HG02798 (cell line): ENCODE measurements around the gene B3GALT5.

Source experiments
- ATAC-seq: cut with Tn5 transposase; IDR thresholded peaks from one replicate; pipeline ENCODE4 v1.9.1; 2021; ENCODE audit warnings: mild to moderate bottlenecking; ENCODE audit not compliant: unreplicated experiment, poor library complexity

B3GALT5 gene

GRCh38 chr21:39663742-39664492, 51.2 kb downstream of the B3GALT5 start:
- no peak for ATAC-seq

- ATAC-seq = no peak
Observed at GRCh38 chr21:39664586-39664985, 51.8 kb downstream of the B3GALT5 start.

GRCh38 chr21:39666026-39666425, 53.3 kb downstream of the B3GALT5 start:
- no peak for ATAC-seq

- ATAC-seq = no peak
Observed at GRCh38 chr21:39666681-39667315, 54.1 kb downstream of the B3GALT5 start.

- no peak for ATAC-seq
Observed at GRCh38 chr21:39667353-39667891, 54.7 kb downstream of the B3GALT5 start.

- no peak for ATAC-seq
Observed at GRCh38 chr21:39668369-39668768, 55.6 kb downstream of the B3GALT5 start.

GRCh38 chr21:39669485-39669884, 56.7 kb downstream of the B3GALT5 start:
- no peak for ATAC-seq

- no peak for ATAC-seq
Observed at GRCh38 chr21:39669976-39670661, 57.4 kb downstream of the B3GALT5 start.

- ATAC-seq = no peak
Observed at GRCh38 chr21:39670701-39671100, 58.0 kb downstream of the B3GALT5 start.

GRCh38 chr21:39671986-39672385, 59.2 kb downstream of the B3GALT5 start:
- ATAC-seq = no peak

- no peak for ATAC-seq
Observed at GRCh38 chr21:39673163-39673562, 60.4 kb downstream of the B3GALT5 start.

GRCh38 chr21:39673736-39674135, 61.0 kb downstream of the B3GALT5 start:
- ATAC-seq = no peak

- ATAC-seq = no peak
Observed at GRCh38 chr21:39674801-39675200, 62.1 kb downstream of the B3GALT5 start.

GRCh38 chr21:39675590-39675989, 62.9 kb downstream of the B3GALT5 start:
- ATAC-seq = no peak

- peak; percentile 55 for ATAC-seq
Observed at GRCh38 chr21:39675993-39676661, 63.4 kb downstream of the B3GALT5 start.

- no peak for ATAC-seq
Observed at GRCh38 chr21:39680216-39680615, 67.5 kb downstream of the B3GALT5 start.

GRCh38 chr21:39681257-39681656, 68.5 kb downstream of the B3GALT5 start:
- no peak for ATAC-seq

- ATAC-seq = no peak
Observed at GRCh38 chr21:39681845-39682244, 69.1 kb downstream of the B3GALT5 start.

- no peak for ATAC-seq
Observed at GRCh38 chr21:39685236-39685635, 72.5 kb downstream of the B3GALT5 start.

GRCh38 chr21:39685991-39686390, 73.3 kb downstream of the B3GALT5 start:
- ATAC-seq = no peak
